HCT116 (cell line): ENCODE measurements around the gene EYA2.
"Not testable (repeated sequence)": the region's sequence is repeated elsewhere in the genome, so short reads cannot be mapped to it uniquely, and the experiment has no call there.

Experiments
- CBX3 ChIP-seq: IDR thresholded peaks from 2 replicates; pipeline ENCODE4 v1.6.1; 2012; ENCODE audit warnings: low read depth
- CTCF ChIP-seq, 3 experiments: fragments of 200-600 bp in 1 of 3; sonication (generic) in 1 of 3; IDR thresholded peaks in 2 of 3; conservative IDR thresholded peaks in 1 of 3; 2 replicates each; pipeline ENCODE4 v1.5.1; 2012 to 2017; ENCODE audit warnings: low read depth in 2 of 3, low read length in 2 of 3, antibody characterized with exemption in 1 of 3, borderline replicate concordance in 1 of 3, control low read depth in 1 of 3, mild to moderate bottlenecking in 1 of 3, mixed read lengths in 1 of 3, mixed run types in 1 of 3, moderate library complexity in 1 of 3; ENCODE audit not compliant: insufficient read depth in 1 of 3
- EZH2 ChIP-seq: fragments of 200-600 bp; sonication (generic); IDR thresholded peaks from 2 replicates; pipeline ENCODE4 v1.6.1; 2017; ENCODE audit warnings: antibody characterized with exemption, mixed run types
- EZH2phosphoT487 ChIP-seq: fragments of 200-600 bp; IDR thresholded peaks from 2 replicates; pipeline ENCODE4 v1.6.1; 2018; ENCODE audit warnings: antibody characterized with exemption, borderline replicate concordance
- POLR2A ChIP-seq: IDR thresholded peaks from 2 replicates; pipeline ENCODE4 v1.7.0; 2011; ENCODE audit warnings: borderline replicate concordance; ENCODE audit not compliant: insufficient read depth, insufficient read length; ENCODE audit errors: extremely low read depth
- POLR2AphosphoS5 ChIP-seq: IDR thresholded peaks from 2 replicates; pipeline ENCODE4 v1.6.1; 2011; ENCODE audit warnings: mild to moderate bottlenecking, low read depth, low read length, moderate library complexity
- RAD21 ChIP-seq: IDR thresholded peaks from 2 replicates; pipeline ENCODE4 v1.6.1; 2012; ENCODE audit warnings: low read depth, mild to moderate bottlenecking
- SRF ChIP-seq: IDR thresholded peaks from 2 replicates; pipeline ENCODE4 v1.6.1; 2012; ENCODE audit warnings: low read depth
- ZFX ChIP-seq: fragments of 450-650 bp; IDR thresholded peaks from 2 replicates; pipeline ENCODE4 v1.6.1; 2017

GRCh38 chr20:46879963-46880362 lies 14.7 kb upstream of the EYA2 start:
- TF ChIP-seq CTCF (IDR thresholded peaks at IDR 0.05 in 2 of 3, conservative IDR thresholded peaks at IDR 0.05 in 1 of 3; ENCODE audit: borderline replicate concordance in 1 of 3, insufficient read depth in 1 of 3, low read depth in 2 of 3, low read length in 2 of 3); POLR2A; CBX3; EZH2phosphoT487; RAD21; EZH2; ZFX; SRF; POLR2AphosphoS5: not testable (repeated sequence)
